H1 (cell line): ENCODE measurements around the gene FANCL. TPM values are rescaled to one million over a fixed set of nuclear protein-coding genes. Genes with fewer than 3 reads are reported as not detected.

Experiments used
- CTCF ChIA-PET: fragments of 300-600 bp; sonication (Branson Sonifier 250); formaldehyde crosslinking; loops from one replicate; lab custom pipeline; 2021; ENCODE audit not compliant: partially characterized antibody; lab: Charles Lee
- POLR2A ChIA-PET: fragments of 300-600 bp; sonication (Branson Sonifier 250); formaldehyde crosslinking; loops from one replicate; lab custom pipeline; 2021; ENCODE audit warnings: inconsistent platforms; ENCODE audit not compliant: partially characterized antibody; lab: Charles Lee
- DNase-seq, 2 experiments: peaks; one replicate each; pipeline versions ENCODE4 v3.0.0 to v3.0.0-alpha.2; 2010 to 2022; ENCODE audit warnings: low spot score in 2 of 2, low read depth in 1 of 2, mixed read lengths in 1 of 2
- FAIRE-seq: peaks from 2 replicates; lab custom pipeline; 2011; peaks lifted over from hg19 to GRCh38; lab: Jason Lieb, UNC
- H2AFZ ChIP-seq: 2 replicates; pipeline ENCODE4 v1.8.1; 2012; ENCODE audit warnings: low read length, inconsistent platforms
- H2AK5ac ChIP-seq: 2 replicates; pipeline ENCODE4 v1.6.1; 2013; ENCODE audit warnings: low read depth, low read length
- H2BK120ac ChIP-seq: replicated peaks from 2 replicates; pipeline ENCODE3; 2013; ENCODE audit warnings: low read depth, low read length, inconsistent platforms
- H2BK12ac ChIP-seq: 2 replicates; pipeline ENCODE4 v1.6.1; 2013; ENCODE audit warnings: low read depth, low read length
- H2BK15ac ChIP-seq: 2 replicates; pipeline ENCODE4 v1.6.1; 2013; ENCODE audit warnings: low read length
- H2BK20ac ChIP-seq: 2 replicates; pipeline ENCODE4 v1.6.1; 2013; ENCODE audit warnings: low read length
- H2BK5ac ChIP-seq: 2 replicates; pipeline ENCODE4 v1.6.1; 2013; ENCODE audit warnings: low read depth, low read length
- H3K14ac ChIP-seq: 2 replicates; pipeline ENCODE4 v1.6.1; 2013; ENCODE audit warnings: inconsistent platforms; ENCODE audit not compliant: insufficient read length
- H3K18ac ChIP-seq: 2 replicates; pipeline ENCODE4 v1.6.1; 2013; ENCODE audit warnings: low read length; ENCODE audit errors: extremely low read depth
- H3K23ac ChIP-seq: 2 replicates; pipeline ENCODE4 v1.6.1; 2013; ENCODE audit warnings: inconsistent platforms; ENCODE audit not compliant: insufficient read length
- H3K23me2 ChIP-seq: 2 replicates; pipeline ENCODE4 v1.6.1; 2013; ENCODE audit warnings: low read depth, low read length
- H3K27ac ChIP-seq: 2 replicates; pipeline ENCODE4 v1.6.1; 2011; ENCODE audit warnings: low read depth, low read length, inconsistent platforms
- H3K27me3 ChIP-seq, 4 experiments: replicated peaks in 1 of 4; 1 replicate in 1 of 4; 2 replicates in 3 of 4; pipeline versions ENCODE4 v1.6.1 to v1.8.1; 2011 to 2013; ENCODE audit warnings: low read length in 3 of 4, mild to moderate bottlenecking in 3 of 4, inconsistent platforms in 2 of 4, mixed read lengths in 2 of 4, moderate library complexity in 1 of 4; ENCODE audit not compliant: control insufficient read depth in 3 of 4, insufficient read depth in 3 of 4; ENCODE audit errors: extremely low read depth in 1 of 4
- H3K36me3 ChIP-seq, 4 experiments: 2 replicates each; pipeline versions ENCODE4 v1.6.1 to v1.8.1; 2011 to 2013; ENCODE audit warnings: mild to moderate bottlenecking in 4 of 4, low read length in 3 of 4, moderate library complexity in 2 of 4, control low read depth in 1 of 4, inconsistent platforms in 1 of 4; ENCODE audit not compliant: insufficient read depth in 4 of 4, control insufficient read depth in 2 of 4
- H3K4ac ChIP-seq: replicated peaks from 2 replicates; pipeline ENCODE3; 2013; ENCODE audit warnings: low read length, low read depth, mixed read lengths, inconsistent platforms; ENCODE audit not compliant: insufficient read length
- H3K4me1 ChIP-seq, 4 experiments: replicated peaks in 1 of 4; 1 replicate in 1 of 4; 2 replicates in 3 of 4; pipeline versions ENCODE4 v1.6.1 to v1.8.1; 2011 to 2013; ENCODE audit warnings: low read length in 3 of 4, inconsistent platforms in 2 of 4, mixed read lengths in 1 of 4; ENCODE audit not compliant: insufficient read depth in 4 of 4, control insufficient read depth in 3 of 4
- H3K4me2 ChIP-seq, 2 experiments: 2 replicates each; pipeline versions ENCODE4 v1.6.1 to v1.8.1; 2011 to 2013; ENCODE audit warnings: low read depth in 2 of 2, low read length in 2 of 2, control low read depth in 1 of 2, inconsistent platforms in 1 of 2, mild to moderate bottlenecking in 1 of 2; ENCODE audit not compliant: insufficient read depth in 1 of 2
- H3K4me3 ChIP-seq, 4 experiments: fragments of 200-600, 300-600 bp in 1 of 4; sonication (generic), shearing (Covaris generic), sonication (Bioruptor Twin) in 1 of 4; 2 replicates each; pipeline versions ENCODE4 v1.5.1 to v1.8.1; 2011 to 2016; ENCODE audit warnings: low read length in 4 of 4, low read depth in 3 of 4, control low read depth in 2 of 4, inconsistent platforms in 2 of 4, mild to moderate bottlenecking in 2 of 4, mixed read lengths in 1 of 4, moderate library complexity in 1 of 4; ENCODE audit not compliant: insufficient read depth in 2 of 4; ENCODE audit errors: extremely low read depth in 1 of 4
- H3K56ac ChIP-seq: replicated peaks from 2 replicates; pipeline ENCODE3; 2013; ENCODE audit warnings: low read depth, mild to moderate bottlenecking, mixed read lengths, low read length, inconsistent platforms; ENCODE audit not compliant: insufficient read length
- H3K79me1 ChIP-seq: 2 replicates; pipeline ENCODE4 v1.6.1; 2013; ENCODE audit warnings: low read depth, low read length, control low read depth
- H3K79me2 ChIP-seq, 2 experiments: 2 replicates each; pipeline versions ENCODE4 v1.6.1 to v1.8.1; 2012 to 2013; ENCODE audit warnings: low read length in 2 of 2, mild to moderate bottlenecking in 2 of 2, inconsistent platforms in 1 of 2; ENCODE audit not compliant: insufficient read depth in 2 of 2, control insufficient read depth in 1 of 2
- H3K9ac ChIP-seq, 4 experiments: replicated peaks in 1 of 4; 1 replicate in 1 of 4; 2 replicates in 3 of 4; pipeline versions ENCODE4 v1.6.1 to v1.8.1; 2011 to 2013; ENCODE audit warnings: low read depth in 3 of 4, low read length in 3 of 4, control low read depth in 2 of 4, mild to moderate bottlenecking in 2 of 4, moderate library complexity in 2 of 4, inconsistent platforms in 1 of 4; ENCODE audit errors: extremely low read depth in 1 of 4
- H3K9me3 ChIP-seq, 2 experiments: 2 replicates each; pipeline versions ENCODE4 v1.6.1 to v1.8.1; 2012 to 2013; ENCODE audit warnings: mild to moderate bottlenecking in 2 of 2, moderate library complexity in 2 of 2, control low read depth in 1 of 2, inconsistent platforms in 1 of 2, low read depth in 1 of 2, low read length in 1 of 2, mixed read lengths in 1 of 2; ENCODE audit not compliant: insufficient read depth in 2 of 2
- H4K20me1 ChIP-seq, 2 experiments: replicated peaks in 1 of 2; 2 replicates each; pipeline versions ENCODE3 to v1.8.1; 2011 to 2013; ENCODE audit warnings: inconsistent platforms in 2 of 2, low read length in 2 of 2, mild to moderate bottlenecking in 1 of 2; ENCODE audit not compliant: insufficient read depth in 2 of 2, control insufficient read depth in 1 of 2
- H4K5ac ChIP-seq: 2 replicates; pipeline ENCODE4 v1.6.1; 2013; ENCODE audit warnings: low read length, low read depth, mixed read lengths, inconsistent platforms; ENCODE audit not compliant: insufficient read length
- H4K8ac ChIP-seq: 2 replicates; pipeline ENCODE4 v1.8.0; 2013; ENCODE audit warnings: mild to moderate bottlenecking, moderate library complexity, low read length, inconsistent platforms; ENCODE audit not compliant: insufficient read depth; ENCODE audit errors: extremely low read depth
- H4K91ac ChIP-seq: replicated peaks from 2 replicates; pipeline ENCODE3; 2013; ENCODE audit warnings: low read length, mixed read lengths, inconsistent platforms; ENCODE audit not compliant: insufficient read length
- BRCA1 ChIP-seq: IDR thresholded peaks from 2 replicates; pipeline ENCODE4 v1.6.1; 2012; ENCODE audit warnings: low read depth, low read length, improper control_type of control experiment
- WGBS, 2 experiments: shearing (Covaris generic) in 1 of 2; methylation state at CpG; one replicate each; pipeline versions ENCODE4 v1.1.6 to v1.1.7; 2013 to 2015; ENCODE audit warnings: low lambda C conversion rate in 2 of 2, mixed read lengths in 2 of 2, inconsistent platforms in 1 of 2, low coverage in 1 of 2, missing lambda C conversion rate in 1 of 2; ENCODE audit not compliant: insufficient replicate concordance in 2 of 2, insufficient coverage in 1 of 2, insufficient read length in 1 of 2; ENCODE audit errors: extremely low coverage in 1 of 2, missing lambda C conversion rate in 1 of 2; 5-methylcytosine and 5-hydroxymethylcytosine counted together
- polyA plus RNA-seq, 7 experiments: library from polyadenylated mRNA; depleted of rRNA in 3 of 7; stranded (reverse) in 5 of 7; unstranded in 2 of 7; fragments of >200 nt in 5 of 7; fragments of 200-250 nt in 2 of 7; gene quantifications; 1 replicate in 5 of 7; 2 replicates in 1 of 7; 4 replicates in 1 of 7; pipeline versions ENCODE4 v1.2.1 to v1.2.3, GENCODE V29; 2011 to 2013; ENCODE audit warnings: missing spikeins in 2 of 7, mixed read lengths in 2 of 7
- total RNA-seq: library from RNA; stranded (reverse); fragmentation: NEBNext Ultra II Directional; extraction: Animal tissue kit (Norgen Biotek cat#: 25700); gene quantifications from 2 replicates; pipeline ENCODE4 v1.2.1, GENCODE V29; 2021

FANCL gene
- total and polyA plus RNA-seq, 2 of the 8 experiments (the other 6 are each of a cell fraction or from before 2014, with no cell fraction given) = 38.7 to 55.9 TPM

DNA sequence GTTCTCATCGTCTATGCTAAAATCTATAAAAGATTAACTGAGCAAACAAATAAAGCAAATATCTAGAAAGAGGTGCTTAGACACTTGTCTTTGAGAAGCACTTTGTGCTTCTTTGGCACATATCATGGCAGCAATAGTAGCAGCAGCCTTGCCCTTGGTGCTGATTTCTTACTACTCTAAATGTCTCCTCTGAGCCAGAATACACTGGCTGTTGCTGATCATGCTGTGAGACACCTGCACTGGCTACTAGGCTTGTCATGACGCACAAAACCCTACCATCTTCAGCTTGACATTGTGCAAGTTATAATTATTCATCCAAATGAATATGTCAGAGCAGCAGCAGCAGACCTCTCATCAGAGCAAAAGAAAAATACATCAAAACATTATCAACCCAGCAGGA lies 46.7 kb downstream of the FANCL start:
- Histone ChIP-seq H2AK5ac (no peak overlapping the region), H3K9me3 (no peaks in the 10 kb centered on the region), H4K5ac (no peak overlapping the region), H3K9ac (no peak overlapping the region), H2BK15ac (no peak overlapping the region), H3K18ac (no peak overlapping the region), H2BK20ac (no peak overlapping the region), H3K79me2 (no peaks in the 10 kb centered on the region), H3K36me3 (peaks cover 0 to 37% (median 6%) of the 10 kb centered on the region in 4 experiments; a peak in 3 of 8 replicates), H3K23me2 (no peaks in the 10 kb centered on the region; the same call in 1 of the 2 replicates), H2BK120ac (no peak overlapping the region), H3K56ac (no peak overlapping the region), H3K14ac (no peak overlapping the region), H4K20me1 (peaks cover 2% of the 10 kb centered on the region in 2 experiments), H3K4me3 (no peak overlapping the region), H4K8ac (no peak overlapping the region), H4K91ac (no peak overlapping the region), H3K79me1 (no peaks in the 10 kb centered on the region; the same call in 1 of the 2 replicates), H2BK5ac (no peak overlapping the region), H3K4ac (no peak overlapping the region), H3K27ac (no peak overlapping the region), H2BK12ac (no peak overlapping the region), H3K27me3 (no peaks in the 10 kb centered on the region), H3K4me1 (no peaks in the 10 kb centered on the region), H2AFZ (no peak overlapping the region), H3K23ac (no peak overlapping the region), H3K4me2 (no peak overlapping the region)
- WGBS, 2 experiments = 82% methylated on average over 2 of the region's 2 CpGs; no CpG with 5 or more reads in 1 of the 2 experiments
- CTCF ChIA-PET = no interaction called here
- DNase-seq (no peak), FAIRE-seq (no peak)
- no peak for TF ChIP-seq BRCA1
- POLR2A ChIA-PET = no interaction called here
